Measurements from ENCODE around the gene FREM2. TPM values are rescaled to one million over a fixed set of nuclear protein-coding genes. Genes with fewer than 3 reads are reported as not detected.

Gene FREM2
- polyA plus RNA-seq, 2 of the 4 experiments (the other 2 are of a cell fraction): not detected

GRCh38 chr13:38803531-38803930 is 116.7 kb downstream of the FREM2 start:
- POLR2A ChIA-PET: no interaction called here
- Histone ChIP-seq H3K4me1 (no peaks in the 10 kb centered on the region), H3K4me3 (no peak overlapping the region), H3K27ac (no peak overlapping the region), H3K4me2 (no peak overlapping the region), H3K9me3 (no peaks in the 10 kb centered on the region)
- TF ChIP-seq ZNF302 (CRISPR knock-in tag; IDR thresholded peaks at IDR 0.05) (no peak), GATA3 (IDR thresholded peaks at IDR 0.05; ENCODE audit: borderline replicate concordance) (no peak)
- no peak for DNase-seq (ENCODE audit: low read depth in 1 of 2, low spot score in 1 of 2)
- no peak for FAIRE-seq
- CTCF ChIA-PET: no interaction called here
- no peak for ATAC-seq
- 12% methylated on average over 2 of the region's 2 CpGs for WGBS (ENCODE audit: missing lambda C conversion rate)

GRCh38 chr13:38804061-38804460 is 117.2 kb downstream of the FREM2 start:
- FAIRE-seq (no peak), ATAC-seq (no peak), DNase-seq (ENCODE audit: low read depth in 1 of 2, low spot score in 1 of 2) (no peak)
- no peak overlapping the region for H3K4me3 ChIP-seq
- no peaks in the 10 kb centered on the region for H3K9me3 ChIP-seq
- 15% methylated on average over 2 of the region's 2 CpGs for WGBS (ENCODE audit: missing lambda C conversion rate)
- POLR2A ChIA-PET: no interaction called here
- no peak overlapping the region for H3K4me2 ChIP-seq
- H3K27ac ChIP-seq: no peak overlapping the region
- CTCF ChIA-PET: no interaction called here
- no peaks in the 10 kb centered on the region for H3K4me1 ChIP-seq
- no peak for TF ChIP-seq HOXB5 (CRISPR knock-in tag; IDR thresholded peaks at IDR 0.05)
- TF ChIP-seq MAX (IDR thresholded peaks at IDR 0.05): no peak
- no peak for TF ChIP-seq NR3C1 (IDR thresholded peaks at IDR 0.05)
- no peak for TF ChIP-seq EP300 (IDR thresholded peaks at IDR 0.05)
- TF ChIP-seq MYC (IDR thresholded peaks at IDR 0.05; ENCODE audit: borderline replicate concordance, low read length): no peak
- TF ChIP-seq JUN (IDR thresholded peaks at IDR 0.05): no peak
- no peak for TF ChIP-seq CBX2 (IDR thresholded peaks at IDR 0.05; ENCODE audit: borderline replicate concordance, low read depth)
- TF ChIP-seq FOSB (CRISPR knock-in tag; IDR thresholded peaks at IDR 0.05): no peak
- no peak for TF ChIP-seq RARB (CRISPR knock-in tag; IDR thresholded peaks at IDR 0.05)
- TF ChIP-seq PBX3 (IDR thresholded peaks at IDR 0.05): no peak
- no peak for TF ChIP-seq REST (IDR thresholded peaks at IDR 0.05)
- no peak for TF ChIP-seq POLR2AphosphoS2 (conservative IDR thresholded peaks at IDR 0.05; ENCODE audit: low read length)

GRCh38 chr13:38804536-38804935 is 117.7 kb downstream of the FREM2 start:
- Histone ChIP-seq H3K9me3 (no peaks in the 10 kb centered on the region), H3K4me1 (no peaks in the 10 kb centered on the region), H3K27ac (no peak overlapping the region), H3K4me2 (no peak overlapping the region), H3K4me3 (no peak overlapping the region)
- DNase-seq (ENCODE audit: low read depth in 1 of 2, low spot score in 1 of 2): no peak
- FAIRE-seq: no peak
- WGBS (ENCODE audit: missing lambda C conversion rate): 4% methylated on average over 1 of the region's 1 CpG
- TF ChIP-seq HMGXB4 (CRISPR knock-in tag; IDR thresholded peaks at IDR 0.05; ENCODE audit: borderline replicate concordance): no peak
- no peak for ATAC-seq
- ChIA-PET POLR2A (no interaction called here), CTCF (no interaction called here)
